ENCODE measurements around the gene BEND3. TPM values are rescaled to one million over a fixed set of nuclear protein-coding genes. Genes with fewer than 3 reads are reported as not detected.
"Not testable (repeated sequence)": the region's sequence is repeated elsewhere in the genome, so short reads cannot be mapped to it uniquely, and the experiment has no call there.

The BEND3 gene
- total RNA-seq: 1 to 10 TPM; 1.3 to 8.5 (median 1.7) TPM

GRCh38 chr6:107114926-107115694, at the start of gene BEND3:
BEND3 (minus strand) TSS chr6:107115515; CDS start chr6:107099285, 16,230 bp downstream.
- ATAC-seq (ENCODE audit: low FRiP score): peak; percentile 34
- no peak for DNase-seq (ENCODE audit: low spot score)
- TF ChIP-seq CTCF (IDR thresholded peaks at IDR 0.05): no peak

- DNase-seq (ENCODE audit: low spot score); ATAC-seq (ENCODE audit: low FRiP score): not testable (repeated sequence)
Measured at GRCh38 chr6:107164299-107164698, 49.0 kb upstream of the BEND3 start.

GRCh38 chr6:107161521-107161920, 46.2 kb upstream of the BEND3 start:
- ATAC-seq (ENCODE audit: low FRiP score): no peak
- no peak for TF ChIP-seq CTCF (IDR thresholded peaks at IDR 0.05)
- DNase-seq (ENCODE audit: low spot score): no peak

- no peak for ATAC-seq (ENCODE audit: low FRiP score)
- TF ChIP-seq CTCF (IDR thresholded peaks at IDR 0.05): no peak
- no peak for DNase-seq (ENCODE audit: low spot score)
Measured at GRCh38 chr6:107156617-107157016, 41.3 kb upstream of the BEND3 start.

GRCh38 chr6:107154801-107155160, 39.5 kb upstream of the BEND3 start:
- DNase-seq (ENCODE audit: low spot score) (no peak), ATAC-seq (ENCODE audit: low FRiP score) (no peak)
- no peak for TF ChIP-seq CTCF (IDR thresholded peaks at IDR 0.05)

- no peak for DNase-seq (ENCODE audit: low spot score)
- no peak for TF ChIP-seq CTCF (IDR thresholded peaks at IDR 0.05)
- no peak for ATAC-seq (ENCODE audit: low FRiP score)
Measured at GRCh38 chr6:107154131-107154800, 39.0 kb upstream of the BEND3 start.

- no peak for TF ChIP-seq CTCF (IDR thresholded peaks at IDR 0.05)
- no peak for DNase-seq (ENCODE audit: low spot score)
- ATAC-seq (ENCODE audit: low FRiP score): no peak
Measured at GRCh38 chr6:107152638-107153430, 37.5 kb upstream of the BEND3 start.

All from omental fat pad (tissue), 4 donors.